Muscle layer of duodenum (tissue), 2 donors: ENCODE data around the gene LARP4B.
A peak's percentile ranks its signal among the peaks of the same experiment; 100 is the strongest.
"Not testable (repeated sequence)": the region's sequence is repeated elsewhere in the genome, so short reads cannot be mapped to it uniquely, and the experiment has no call there.

Experiments
- H3K27ac ChIP-seq: one replicate; pipeline ENCODE4 v1.7.0; 2013; ENCODE audit warnings: mild to moderate bottlenecking, low read length
- H3K27me3 ChIP-seq: one replicate; pipeline ENCODE4 v1.7.0; 2013; ENCODE audit warnings: low read depth, mild to moderate bottlenecking, control low read depth, low read length
- H3K36me3 ChIP-seq, 2 donors: one replicate each; pipeline ENCODE4 v1.7.0; 2013; ENCODE audit warnings: low read length in 2 of 2, control low read depth in 1 of 2, mild to moderate bottlenecking in 1 of 2; ENCODE audit not compliant: insufficient read depth in 2 of 2, control insufficient read depth in 1 of 2
- H3K4me1 ChIP-seq, 2 donors: one replicate each; pipeline ENCODE4 v1.7.0; 2013; ENCODE audit warnings: low read length in 2 of 2, mild to moderate bottlenecking in 2 of 2, control low read depth in 1 of 2, moderate library complexity in 1 of 2; ENCODE audit not compliant: insufficient read depth in 2 of 2, control insufficient read depth in 1 of 2
- H3K4me3 ChIP-seq, 2 donors: one replicate each; pipeline ENCODE4 v1.7.0; 2013; ENCODE audit warnings: low read length in 2 of 2, low read depth in 1 of 2, mild to moderate bottlenecking in 1 of 2
- H3K9me3 ChIP-seq, 2 donors: one replicate each; pipeline ENCODE4 v1.7.0; 2013; ENCODE audit warnings: low read length in 2 of 2, control low read depth in 1 of 2, mild to moderate bottlenecking in 1 of 2; ENCODE audit not compliant: control insufficient read depth in 1 of 2
- donor health status: healthy.

Gene LARP4B

GRCh38 chr10:934746-935406 is 3.4 kb upstream of the LARP4B start:
- no peak overlapping the region for H3K4me3 ChIP-seq
- H3K27ac ChIP-seq, result no peak overlapping the region
- no peaks in the 10 kb centered on the region for H3K9me3 ChIP-seq
- no peaks in the 10 kb centered on the region for H3K27me3 ChIP-seq
- H3K4me1 ChIP-seq, result peaks cover 0 to 4% of the 10 kb centered on the region in 2 donors
- H3K36me3 ChIP-seq, result no peaks in the 10 kb centered on the region

- not testable (repeated sequence) for H3K27me3 ChIP-seq, H3K36me3 ChIP-seq, H3K4me1 ChIP-seq, H3K27ac ChIP-seq, H3K9me3 ChIP-seq, H3K4me3 ChIP-seq
Observed at GRCh38 chr10:934165-934564, 2.7 kb upstream of the LARP4B start.

- Histone ChIP-seq H3K36me3 (no peaks in the 10 kb centered on the region), H3K27ac (no peak overlapping the region), H3K9me3 (no peaks in the 10 kb centered on the region), H3K27me3 (no peaks in the 10 kb centered on the region), H3K4me3 (no peak overlapping the region), H3K4me1 (peaks cover 0 to 21% of the 10 kb centered on the region in 2 donors)
Observed at GRCh38 chr10:932589-932988, 1.1 kb upstream of the LARP4B start.

GRCh38 chr10:930625-931325 is 730 bp downstream of the LARP4B start:
- H3K4me1 ChIP-seq, result peaks cover 0 to 28% of the 10 kb centered on the region in 2 donors
- peak overlapping the region; percentile 86 for H3K27ac ChIP-seq
- H3K36me3 ChIP-seq, result no peaks in the 10 kb centered on the region
- peak overlapping the region; percentile 75 to 85 for H3K4me3 ChIP-seq
- no peaks in the 10 kb centered on the region for H3K27me3 ChIP-seq
- no peaks in the 10 kb centered on the region for H3K9me3 ChIP-seq

- H3K4me1 ChIP-seq, result peaks cover 0 to 28% of the 10 kb centered on the region in 2 donors
- H3K4me3 ChIP-seq, result peak overlapping the region; percentile 75 to 85
- no peaks in the 10 kb centered on the region for H3K36me3 ChIP-seq
- no peaks in the 10 kb centered on the region for H3K9me3 ChIP-seq
- no peaks in the 10 kb centered on the region for H3K27me3 ChIP-seq
- H3K27ac ChIP-seq, result peak overlapping the region; percentile 86
Observed at GRCh38 chr10:929960-930624, 1.4 kb downstream of the LARP4B start.

- H3K27ac ChIP-seq, result no peak overlapping the region
- peaks cover 0 to 40% of the 10 kb centered on the region in 2 donors for H3K4me1 ChIP-seq
- peaks cover 1 to 4% of the 10 kb centered on the region in 2 donors for H3K36me3 ChIP-seq
- no peaks in the 10 kb centered on the region for H3K9me3 ChIP-seq
- no peak overlapping the region for H3K4me3 ChIP-seq
- H3K27me3 ChIP-seq, result no peaks in the 10 kb centered on the region
Observed at GRCh38 chr10:927131-927530, 4.4 kb downstream of the LARP4B start.

GRCh38 chr10:926075-926698 is 5.3 kb downstream of the LARP4B start:
- Histone ChIP-seq H3K27ac (no peak overlapping the region), H3K36me3 (peaks cover 4% of the 10 kb centered on the region in 2 donors), H3K27me3 (no peaks in the 10 kb centered on the region), H3K4me1 (peaks cover 0 to 40% of the 10 kb centered on the region in 2 donors), H3K9me3 (no peaks in the 10 kb centered on the region), H3K4me3 (no peak overlapping the region)

GRCh38 chr10:924524-924859 is 7.0 kb downstream of the LARP4B start:
- peaks cover 4% of the 10 kb centered on the region in 2 donors for H3K36me3 ChIP-seq
- no peak overlapping the region for H3K27ac ChIP-seq
- no peaks in the 10 kb centered on the region for H3K27me3 ChIP-seq
- peaks cover 0 to 34% of the 10 kb centered on the region in 2 donors for H3K4me1 ChIP-seq
- no peak overlapping the region for H3K4me3 ChIP-seq
- no peaks in the 10 kb centered on the region for H3K9me3 ChIP-seq

GRCh38 chr10:923844-924523 is 7.5 kb downstream of the LARP4B start:
- Histone ChIP-seq H3K27me3 (no peaks in the 10 kb centered on the region), H3K4me1 (peaks cover 0 to 30% of the 10 kb centered on the region in 2 donors), H3K4me3 (no peak overlapping the region), H3K9me3 (no peaks in the 10 kb centered on the region), H3K36me3 (peaks cover 4% of the 10 kb centered on the region in 2 donors), H3K27ac (no peak overlapping the region)

GRCh38 chr10:921471-922414 is 9.8 kb downstream of the LARP4B start:
- Histone ChIP-seq H3K27me3 (no peaks in the 10 kb centered on the region), H3K9me3 (no peaks in the 10 kb centered on the region), H3K36me3 (peaks cover 4% of the 10 kb centered on the region in 2 donors), H3K27ac (no peak overlapping the region), H3K4me3 (no peak overlapping the region), H3K4me1 (peaks cover 0 to 13% of the 10 kb centered on the region in 2 donors)
